Measurements from ENCODE around the gene TMEM138. TPM values are rescaled to one million over a fixed set of nuclear protein-coding genes. Genes with fewer than 3 reads are reported as not detected.

Gene TMEM138
- total and polyA plus RNA-seq, 4 donors = 13.5 to 39.6 (median 24.2) TPM

- H3K4me1 ChIP-seq (ENCODE audit: control insufficient read depth in 4 of 4, insufficient read depth in 4 of 4, low read length in 3 of 4) = peaks cover 3 to 47% (median 37%) of the 10 kb centered on the region in 4 donors
- H3K9me3 ChIP-seq (ENCODE audit: control insufficient read depth in 4 of 4, low read length in 3 of 4) = no peaks in the 10 kb centered on the region
- 13% methylated on average over 19 of the region's 19 CpGs for WGBS
- peak overlapping the region; percentile 81 to 93 (median 88) for H3K4me3 ChIP-seq (ENCODE audit: low read depth in 1 of 3, low read length in 3 of 3)
- H3K9ac ChIP-seq (ENCODE audit: low read depth in 1 of 2, low read length in 2 of 2) = peak overlapping the region; percentile 51 to 87
- no peak for DNase-seq (ENCODE audit: low spot score)
- no peaks in the 10 kb centered on the region for H3K27me3 ChIP-seq (ENCODE audit: control insufficient read depth in 4 of 4, insufficient read depth in 4 of 4, low read length in 3 of 4)
- peaks cover 3 to 19% (median 10%) of the 10 kb centered on the region in 4 donors for H3K36me3 ChIP-seq (ENCODE audit: control insufficient read depth in 4 of 4, insufficient read depth in 3 of 4, low read depth in 1 of 4, low read length in 3 of 4)
- TF ChIP-seq RXRA (IDR thresholded peaks at IDR 0.05) (no peak), HNF4A (conservative IDR thresholded peaks at IDR 0.05) (no peak), HNF4G (IDR thresholded peaks at IDR 0.05) (no peak)
- peak overlapping the region; percentile 83 to 94 for H3K27ac ChIP-seq (ENCODE audit: low read depth in 1 of 2, low read length in 2 of 2)
Observed at GRCh38 chr11:61333550-61334433, 28.4 kb upstream of the TMEM138 start.

- peaks cover 3 to 47% (median 37%) of the 10 kb centered on the region in 4 donors for H3K4me1 ChIP-seq (ENCODE audit: control insufficient read depth in 4 of 4, insufficient read depth in 4 of 4, low read length in 3 of 4)
- peak overlapping the region; percentile 56 to 60 for H3K9ac ChIP-seq (ENCODE audit: low read depth in 1 of 2, low read length in 2 of 2)
- no peak for DNase-seq (ENCODE audit: low spot score)
- H3K36me3 ChIP-seq (ENCODE audit: control insufficient read depth in 4 of 4, insufficient read depth in 3 of 4, low read depth in 1 of 4, low read length in 3 of 4) = peaks cover 3 to 17% (median 9%) of the 10 kb centered on the region in 4 donors
- TF ChIP-seq FOXA2 (IDR thresholded peaks at IDR 0.05) (no peak), TAF1 (conservative IDR thresholded peaks at IDR 0.05) (no peak), HNF4G (IDR thresholded peaks at IDR 0.05) (peak; percentile 82), CTCF (IDR thresholded peaks at IDR 0.05; ENCODE audit: low read depth, low read length, missing input control) (no peak), NR2F2 (IDR thresholded peaks at IDR 0.05) (no peak), SP1 (IDR thresholded peaks at IDR 0.05) (peak; percentile 81), YY1 (IDR thresholded peaks at IDR 0.05) (peak; percentile 38), FOXA1 (IDR thresholded peaks at IDR 0.05) (no peak), MAX (IDR thresholded peaks at IDR 0.05) (no peak), RAD21 (IDR thresholded peaks at IDR 0.05) (no peak), RXRA (IDR thresholded peaks at IDR 0.05) (peak; percentile 64 to 70), HNF4A (conservative IDR thresholded peaks at IDR 0.05) (peak; percentile 97 to 98), EGR1 (IDR thresholded peaks at IDR 0.05; ENCODE audit: low read depth in 2 of 2) (no peak), ATF3 (IDR thresholded peaks at IDR 0.05) (no peak), JUND (IDR thresholded peaks at IDR 0.05) (peak; percentile 37 to 76), REST (IDR thresholded peaks at IDR 0.05) (peak; percentile 67), ZBTB33 (IDR thresholded peaks at IDR 0.05) (no peak), GABPA (IDR thresholded peaks at IDR 0.05 in 1 of 2, conservative IDR thresholded peaks at IDR 0.05 in 1 of 2) (no peak)
- peak overlapping the region; percentile 83 to 94 for H3K27ac ChIP-seq (ENCODE audit: low read depth in 1 of 2, low read length in 2 of 2)
- H3K9me3 ChIP-seq (ENCODE audit: control insufficient read depth in 4 of 4, low read length in 3 of 4) = no peaks in the 10 kb centered on the region
- no peaks in the 10 kb centered on the region for H3K27me3 ChIP-seq (ENCODE audit: control insufficient read depth in 4 of 4, insufficient read depth in 4 of 4, low read length in 3 of 4)
- peak overlapping the region; percentile 4 to 88 (median 62) for H3K4me3 ChIP-seq (ENCODE audit: low read depth in 1 of 3, low read length in 3 of 3)
- 34% methylated on average over 16 of the region's 16 CpGs for WGBS
Observed at GRCh38 chr11:61334434-61335354, 27.5 kb upstream of the TMEM138 start.
